Retinal pigment epithelial cell (primary cell): ENCODE results near the gene AKAP11.

Experiments used
- DNase-seq: peaks from one replicate; pipeline ENCODE4 v3.0.0-alpha.2; 2010; ENCODE audit warnings: low read depth
- H3K4me3 ChIP-seq: 2 replicates; pipeline ENCODE4 v1.5.1; 2011; ENCODE audit warnings: mild to moderate bottlenecking, low read length, control low read depth, moderate library complexity
- TF ChIP-seq, protein P1 (sequence below): conservative IDR thresholded peaks from 2 replicates; pipeline ENCODE4 v1.5.1; 2011; ENCODE audit warnings: low read depth, low read length, control low read depth, inconsistent platforms

Gene AKAP11

DNA sequence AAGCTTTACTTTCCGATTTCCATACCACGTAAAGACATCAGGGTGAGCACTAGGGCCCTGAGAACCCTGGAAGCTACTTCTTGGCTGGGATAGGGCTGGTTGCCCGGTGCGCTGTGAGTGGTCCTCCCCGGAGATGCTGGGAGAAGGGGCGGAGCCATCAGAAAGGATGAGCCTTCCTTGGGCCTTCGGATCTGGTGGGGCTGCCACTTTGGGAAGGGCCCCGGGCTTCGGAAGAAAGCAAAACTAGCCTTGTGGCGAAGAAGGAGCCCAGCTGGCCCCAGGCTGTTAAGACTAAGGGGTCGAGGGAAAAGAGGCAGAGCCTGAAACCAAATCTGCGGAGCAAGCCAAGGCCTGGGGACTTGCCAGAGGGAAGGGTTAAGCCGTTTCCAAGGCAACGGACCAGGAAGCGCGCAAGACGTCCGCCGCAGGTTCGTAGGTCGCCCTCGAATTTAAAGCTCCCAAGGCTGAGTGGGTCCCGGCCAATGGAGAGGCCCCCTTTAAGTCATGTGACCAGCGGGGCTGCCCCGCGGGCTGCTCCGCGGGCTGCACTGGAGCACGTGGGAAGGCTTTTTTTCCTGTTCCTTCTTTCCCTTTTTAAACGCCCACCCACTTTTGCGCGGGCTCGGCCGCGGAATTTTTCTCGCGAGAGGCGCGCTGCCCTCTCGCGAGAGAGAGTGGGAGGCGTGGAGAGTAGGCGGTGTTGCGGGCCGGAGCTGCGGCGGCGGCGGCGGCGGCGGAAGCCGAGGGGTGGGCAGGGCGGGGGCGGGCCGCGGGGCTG, 426 bp upstream of the AKAP11 start:
- TF ChIP-seq, protein P1, sequence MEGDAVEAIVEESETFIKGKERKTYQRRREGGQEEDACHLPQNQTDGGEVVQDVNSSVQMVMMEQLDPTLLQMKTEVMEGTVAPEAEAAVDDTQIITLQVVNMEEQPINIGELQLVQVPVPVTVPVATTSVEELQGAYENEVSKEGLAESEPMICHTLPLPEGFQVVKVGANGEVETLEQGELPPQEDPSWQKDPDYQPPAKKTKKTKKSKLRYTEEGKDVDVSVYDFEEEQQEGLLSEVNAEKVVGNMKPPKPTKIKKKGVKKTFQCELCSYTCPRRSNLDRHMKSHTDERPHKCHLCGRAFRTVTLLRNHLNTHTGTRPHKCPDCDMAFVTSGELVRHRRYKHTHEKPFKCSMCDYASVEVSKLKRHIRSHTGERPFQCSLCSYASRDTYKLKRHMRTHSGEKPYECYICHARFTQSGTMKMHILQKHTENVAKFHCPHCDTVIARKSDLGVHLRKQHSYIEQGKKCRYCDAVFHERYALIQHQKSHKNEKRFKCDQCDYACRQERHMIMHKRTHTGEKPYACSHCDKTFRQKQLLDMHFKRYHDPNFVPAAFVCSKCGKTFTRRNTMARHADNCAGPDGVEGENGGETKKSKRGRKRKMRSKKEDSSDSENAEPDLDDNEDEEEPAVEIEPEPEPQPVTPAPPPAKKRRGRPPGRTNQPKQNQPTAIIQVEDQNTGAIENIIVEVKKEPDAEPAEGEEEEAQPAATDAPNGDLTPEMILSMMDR = no peak
- H3K4me3 ChIP-seq = peak overlapping the region; percentile 83
- peak; percentile 97 for DNase-seq

DNA sequence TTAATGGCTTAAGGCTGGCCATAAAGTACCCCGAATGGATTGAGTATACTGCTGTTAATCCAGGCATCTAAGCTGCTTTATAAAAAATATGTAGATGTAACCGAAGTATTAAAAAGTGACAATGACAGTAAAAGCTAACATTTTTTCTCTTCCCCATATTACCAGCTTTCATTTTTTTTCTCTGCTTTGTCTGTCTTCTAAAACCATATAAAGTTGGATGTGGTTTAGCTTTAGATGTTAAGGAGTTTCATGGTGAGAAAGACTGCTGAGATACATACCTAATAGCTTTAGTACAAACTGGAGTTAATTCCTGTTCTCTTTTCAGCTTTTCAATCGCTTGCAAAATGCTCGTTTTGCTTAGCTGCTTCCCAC, 838 bp downstream of the AKAP11 start:
- TF ChIP-seq, protein P1 = no peak
- H3K4me3 ChIP-seq = peak overlapping the region; percentile 83
- DNase-seq = no peak

DNA sequence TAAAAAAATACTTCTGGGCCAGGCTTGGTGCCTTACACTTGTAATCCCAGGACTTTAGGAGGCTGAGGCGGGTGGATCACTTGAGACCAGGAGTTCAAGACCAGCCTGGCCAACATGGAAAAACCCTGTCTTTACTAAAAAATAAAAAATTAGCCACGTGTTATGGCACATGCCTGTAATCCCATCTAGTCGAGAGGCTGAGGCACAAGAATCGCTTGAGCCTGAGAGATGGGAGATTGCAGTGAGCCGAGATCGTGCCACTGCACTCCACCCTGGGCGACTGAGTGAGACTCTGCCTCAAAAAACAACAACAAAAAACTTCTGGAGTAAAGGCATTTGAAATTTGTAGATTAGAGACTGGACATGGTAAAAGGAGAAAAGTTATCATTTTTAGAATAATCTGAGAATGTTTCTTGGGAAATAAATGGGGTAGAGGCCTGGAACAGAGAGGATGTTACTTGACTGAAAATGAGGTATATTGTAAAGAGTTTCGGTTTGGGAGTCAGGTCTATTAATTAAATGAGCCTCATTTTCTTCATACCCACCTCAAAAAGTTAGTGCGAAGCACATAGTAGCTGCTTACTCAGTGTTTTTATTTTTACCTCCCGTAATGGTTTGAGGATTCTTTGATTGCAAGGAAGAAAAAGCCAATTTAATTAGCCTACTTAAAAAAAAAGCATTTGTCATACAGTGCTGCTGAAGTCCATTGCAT, 2.6 kb downstream of the AKAP11 start:
- TF ChIP-seq, protein P1 = no peak
- no peak overlapping the region for H3K4me3 ChIP-seq
- no peak for DNase-seq

DNA sequence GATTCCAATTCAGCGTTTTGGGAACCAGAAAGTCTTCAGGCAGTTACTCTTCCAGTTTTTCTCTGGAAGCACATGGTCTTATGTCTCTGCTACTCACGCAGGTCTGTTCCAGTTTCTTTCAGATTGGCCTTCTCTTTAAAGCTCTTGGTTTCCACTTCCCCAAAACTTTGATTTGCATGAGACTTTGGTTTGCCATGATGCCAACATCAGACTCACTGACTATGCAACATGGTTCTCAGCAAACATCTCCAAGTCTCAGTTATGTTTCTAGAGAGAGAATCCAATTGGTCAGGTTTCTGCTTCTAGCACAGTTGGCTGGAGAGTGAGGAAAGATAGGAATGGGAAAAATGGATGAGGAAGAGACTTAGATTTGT, 3.1 kb downstream of the AKAP11 start:
- TF ChIP-seq, protein P1 = no peak
- no peak overlapping the region for H3K4me3 ChIP-seq
- DNase-seq = no peak

DNA sequence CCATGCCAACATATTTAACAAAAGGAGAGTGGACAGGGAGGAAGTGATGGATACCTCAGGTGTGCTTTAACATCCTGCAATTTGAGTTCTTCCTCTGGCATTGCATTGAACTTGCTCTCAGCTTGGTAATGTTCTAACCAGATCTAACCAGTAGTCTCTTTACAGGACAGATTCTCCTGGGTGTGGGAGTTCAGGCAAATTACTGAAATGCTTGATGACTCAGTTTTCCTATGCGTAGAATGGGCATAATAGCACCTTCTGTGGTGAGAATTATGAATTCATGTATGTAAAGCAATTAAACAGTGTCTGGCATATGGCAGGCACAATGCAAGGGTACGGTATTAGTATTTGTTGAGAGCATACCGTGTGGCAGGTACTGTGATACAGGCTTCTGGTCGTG, 3.6 kb downstream of the AKAP11 start:
- no peak for DNase-seq
- H3K4me3 ChIP-seq = no peak overlapping the region
- TF ChIP-seq, protein P1 = no peak

DNA sequence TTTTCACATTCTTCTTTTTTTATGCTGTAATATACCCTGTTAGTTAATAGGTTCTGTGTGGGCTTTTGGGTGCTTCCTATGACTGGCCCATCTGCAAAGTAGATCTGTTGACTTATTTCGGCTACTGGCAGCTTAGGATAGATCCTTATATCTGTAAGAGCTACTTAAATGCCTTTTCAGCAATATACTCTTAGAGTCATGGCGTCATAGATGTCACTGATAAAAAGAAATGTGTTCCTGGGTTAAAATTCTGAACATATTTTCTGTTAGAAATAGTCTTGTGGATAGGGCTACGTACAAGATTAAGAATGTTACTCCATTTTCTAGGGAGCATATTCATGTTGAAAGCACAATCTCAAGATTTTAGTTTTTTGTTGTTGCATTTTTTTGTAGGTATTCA, 4.7 kb downstream of the AKAP11 start:
- TF ChIP-seq, protein P1 = no peak
- DNase-seq = no peak
- no peak overlapping the region for H3K4me3 ChIP-seq

DNA sequence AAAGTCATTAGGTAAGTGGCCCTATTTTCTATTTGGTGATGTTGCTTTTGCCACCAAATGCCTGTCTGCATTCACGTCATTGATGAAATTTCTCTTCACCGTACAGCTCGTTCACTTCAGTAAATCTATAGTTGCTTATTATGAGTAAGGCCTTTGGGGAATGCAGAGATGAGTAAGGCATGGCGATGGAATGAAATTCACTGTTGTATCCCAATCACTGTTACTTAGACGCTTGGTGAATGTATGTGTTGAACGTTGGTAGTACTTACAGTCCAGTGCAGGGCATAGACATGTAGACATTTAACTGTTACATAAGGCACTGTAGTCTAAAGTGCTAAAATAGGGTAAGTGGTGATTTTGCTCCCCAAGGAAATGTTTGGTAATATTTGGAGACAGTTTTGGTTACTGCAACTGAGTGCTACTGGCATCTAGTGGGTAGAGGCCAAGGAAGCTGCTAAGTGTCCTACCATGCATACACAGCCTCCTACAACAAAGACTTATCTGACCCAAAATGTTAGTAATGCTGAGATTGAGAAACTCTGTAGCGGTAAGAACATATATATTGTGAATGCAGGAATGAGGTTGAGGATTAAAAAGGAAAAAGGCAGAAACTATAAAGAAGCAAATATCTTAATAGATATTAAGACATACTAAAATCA, 5.8 kb downstream of the AKAP11 start:
- TF ChIP-seq, protein P1 = no peak
- H3K4me3 ChIP-seq = no peak overlapping the region
- DNase-seq = no peak
